Endothelial cell of umbilical vein (primary cell): ENCODE measurements around the gene TESK2. TPM values are rescaled to one million over a fixed set of nuclear protein-coding genes. Genes with fewer than 3 reads are reported as not detected.

Experiments
- BruUV-seq: library from RNA; stranded (reverse); fragments of 400-500 nt; replicated peaks from 2 replicates; lab custom pipeline; 2021; lab: Mats Ljungman, UMichigan
- CTCF ChIA-PET: fragments of 300-600, 350-600 bp; sonication (Branson Sonifier 250); formaldehyde crosslinking; loops from one replicate; lab custom pipeline; 2021; ENCODE audit warnings: antibody characterized with exemption, inconsistent platforms; lab: Charles Lee
- POLR2A ChIA-PET: fragments of 300-600, 350-600 bp; sonication (Branson Sonifier 250); formaldehyde crosslinking; loops from one replicate; lab custom pipeline; 2021; ENCODE audit warnings: antibody characterized with exemption, inconsistent platforms; lab: Charles Lee
- DNase-seq: peaks from one replicate; pipeline ENCODE4 v3.0.0-alpha.2; 2011; ENCODE audit warnings: low read depth, low spot score
- FAIRE-seq: peaks from 2 replicates; lab custom pipeline; 2011; peaks lifted over from hg19 to GRCh38; lab: Jason Lieb, UNC
- H2AFZ ChIP-seq: 2 replicates; pipeline ENCODE4 v1.6.0; 2012; ENCODE audit warnings: low read depth, low read length, control low read depth, inconsistent platforms
- H3K27ac ChIP-seq: 2 replicates; pipeline ENCODE4 v1.5.1; 2011; ENCODE audit warnings: low read depth, mild to moderate bottlenecking, control low read depth, low read length, moderate library complexity; ENCODE audit not compliant: insufficient read depth
- H3K27me3 ChIP-seq, 2 experiments: 2 replicates each; pipeline versions ENCODE4 v1.6.0 to v1.6.1; 2011; ENCODE audit warnings: low read length in 2 of 2, mixed read lengths in 1 of 2; ENCODE audit not compliant: control insufficient read depth in 2 of 2, insufficient read depth in 2 of 2
- H3K36me3 ChIP-seq, 2 experiments: 2 replicates in 1 of 2; 3 replicates in 1 of 2; pipeline ENCODE4 v1.5.1; 2011; ENCODE audit warnings: low read length in 2 of 2, mild to moderate bottlenecking in 1 of 2, moderate library complexity in 1 of 2; ENCODE audit not compliant: control insufficient read depth in 2 of 2, insufficient read depth in 2 of 2; ENCODE audit errors: extremely low read depth in 1 of 2
- H3K4me1 ChIP-seq: 3 replicates; pipeline ENCODE4 v1.5.1; 2011; ENCODE audit warnings: mild to moderate bottlenecking, low read length; ENCODE audit not compliant: control insufficient read depth, insufficient read depth; ENCODE audit errors: extremely low read depth
- H3K4me2 ChIP-seq: 2 replicates; pipeline ENCODE4 v1.6.1; 2011; ENCODE audit warnings: low read length, control low read depth, mixed read lengths; ENCODE audit not compliant: insufficient read depth
- H3K4me3 ChIP-seq, 3 experiments: fragments of 200-600 bp in 1 of 3; sonication (generic), shearing (Covaris generic) in 1 of 3; replicated peaks in 1 of 3; 2 replicates each; pipeline ENCODE4 v1.5.1; 2011 to 2016; ENCODE audit warnings: control low read depth in 3 of 3, low read length in 3 of 3, mild to moderate bottlenecking in 2 of 3, inconsistent platforms in 1 of 3, low read depth in 1 of 3, moderate library complexity in 1 of 3; ENCODE audit not compliant: insufficient read depth in 1 of 3
- H3K79me2 ChIP-seq: 2 replicates; pipeline ENCODE4 v1.6.0; 2012; ENCODE audit warnings: low read length, inconsistent platforms; ENCODE audit not compliant: control insufficient read depth, insufficient read depth
- H3K9ac ChIP-seq: replicated peaks from 2 replicates; pipeline ENCODE3; 2011; ENCODE audit warnings: low read length, control low read depth; ENCODE audit not compliant: insufficient read depth; ENCODE audit errors: extremely low read depth
- H3K9me1 ChIP-seq: replicated peaks from 3 replicates; pipeline ENCODE4 v1.6.0; 2011; ENCODE audit warnings: mild to moderate bottlenecking, low read length; ENCODE audit not compliant: control insufficient read depth, insufficient read depth; ENCODE audit errors: extremely low read depth
- H3K9me3 ChIP-seq: replicated peaks from 2 replicates; pipeline ENCODE4 v1.5.1; 2012; ENCODE audit warnings: low read length, inconsistent platforms; ENCODE audit not compliant: control insufficient read depth, insufficient read depth
- H4K20me1 ChIP-seq: replicated peaks from 2 replicates; pipeline ENCODE3; 2011; ENCODE audit warnings: mild to moderate bottlenecking, low read length; ENCODE audit not compliant: control insufficient read depth, insufficient read depth; ENCODE audit errors: extremely low read depth
- CTCF ChIP-seq, 2 donors: IDR thresholded peaks; 1 replicate in 1 of 2; 2 replicates in 1 of 2; pipeline ENCODE4 v1.5.1; 2011; ENCODE audit warnings: low read length in 2 of 2, mild to moderate bottlenecking in 2 of 2, moderate library complexity in 2 of 2, control low read depth in 1 of 2, inconsistent platforms in 1 of 2, low read depth in 1 of 2; ENCODE audit not compliant: insufficient read depth in 1 of 2; ENCODE audit errors: extremely low read depth in 1 of 2
- EZH2 ChIP-seq: IDR thresholded peaks from 2 replicates; pipeline ENCODE4 v1.6.1; 2012; ENCODE audit warnings: borderline replicate concordance, low read depth, mild to moderate bottlenecking, moderate library complexity, low read length, inconsistent platforms; ENCODE audit not compliant: severe bottlenecking
- FOS ChIP-seq: IDR thresholded peaks from 2 replicates; pipeline ENCODE4 v1.6.1; 2011; ENCODE audit warnings: mild to moderate bottlenecking, low read length, moderate library complexity, borderline replicate concordance; ENCODE audit not compliant: insufficient read depth
- GATA2 ChIP-seq: IDR thresholded peaks from 2 replicates; pipeline ENCODE4 v1.7.0; 2011; ENCODE audit warnings: low read depth, mild to moderate bottlenecking, moderate library complexity, mixed read lengths, low read length; ENCODE audit not compliant: insufficient read length, insufficient read depth
- JUN ChIP-seq: IDR thresholded peaks from 2 replicates; pipeline ENCODE4 v1.6.1; 2011; ENCODE audit warnings: borderline replicate concordance, low read depth; ENCODE audit not compliant: insufficient read length, insufficient read depth
- MAX ChIP-seq: IDR thresholded peaks from 2 replicates; pipeline ENCODE4 v1.6.1; 2011; ENCODE audit not compliant: insufficient read depth, insufficient read length
- MYC ChIP-seq: IDR thresholded peaks from one replicate; pipeline ENCODE4 v1.6.1; 2011; ENCODE audit warnings: mild to moderate bottlenecking, low read depth, low read length
- POLR2A ChIP-seq: IDR thresholded peaks from 2 replicates; pipeline ENCODE4 v1.6.1; 2012; ENCODE audit warnings: low read depth, mild to moderate bottlenecking, control low read depth, low read length
- POLR2AphosphoS5 ChIP-seq: IDR thresholded peaks from 2 replicates; pipeline ENCODE4 v1.6.1; 2012; ENCODE audit warnings: low read depth, mild to moderate bottlenecking, control low read depth, low read length, moderate library complexity; ENCODE audit not compliant: insufficient read depth
- dilution Hi-C: fragments of 300-500 bp; cut with MboI; formaldehyde crosslinking; loops from one replicate; pipeline ENCODE4 v1.15.0; 2019; ENCODE audit warnings: low sequenced_read_pairs; ENCODE audit not compliant: extremely low pct_ligation_motif_present
- intact Hi-C: fragments of 100-400 bp; cut with micrococcal nuclease; formaldehyde crosslinking; loops from one replicate; pipeline ENCODE4 v1.10.0; 2022
- polyA plus RNA-seq, 4 experiments: library from polyadenylated mRNA; depleted of rRNA in 3 of 4; stranded (reverse) in 3 of 4; unstranded in 1 of 4; fragments of >200 nt; gene quantifications; 2 replicates each; pipeline versions ENCODE4 v1.2.1 to v1.2.3, GENCODE V29; 2011 to 2012; ENCODE audit warnings: missing spikeins in 1 of 4
- total RNA-seq: library from RNA; stranded (reverse); gene quantifications from 2 replicates; pipeline ENCODE4 v1.2.3, GENCODE V29; 2021

The TESK2 gene
- total and polyA plus RNA-seq, 2 donors (not counting 3 experiments of a cell fraction or from before 2014, with no cell fraction given) = 2.1 to 2.6 TPM

GRCh38 chr1:45348020-45348419 lies 142.9 kb downstream of the TESK2 start:
- no peaks in the 10 kb centered on the region for H3K9me1 ChIP-seq
- POLR2A ChIA-PET = interaction anchor here (1.2 to 1.5 kb wide), 2 partner anchors 8 to 174 kb away, joined by 3 to 5 read pairs; partner anchors contain the start of genes MUTYH, PRDX1 and TOE1
- H3K4me1 ChIP-seq = no peaks in the 10 kb centered on the region
- H3K9me3 ChIP-seq = no peaks in the 10 kb centered on the region
- intact Hi-C loops (no loop called here), dilution Hi-C loops (no loop called here)
- no peak for DNase-seq
- no peak overlapping the region for H3K4me3 ChIP-seq
- H4K20me1 ChIP-seq = no peaks in the 10 kb centered on the region
- no peak for TF ChIP-seq POLR2A
- TF ChIP-seq JUN = no peak
- TF ChIP-seq MAX = no peak
- TF ChIP-seq GATA2 = no peak
- no peak for TF ChIP-seq EZH2
- TF ChIP-seq MYC = no peak
- TF ChIP-seq FOS = no peak
- TF ChIP-seq CTCF (IDR thresholded peaks at IDR 0.05; ENCODE audit: extremely low read depth in 1 of 2, insufficient read depth in 1 of 2, low read depth in 1 of 2, low read length in 2 of 2) = no peak
- no peak for TF ChIP-seq POLR2AphosphoS5
- no peak overlapping the region for H2AFZ ChIP-seq
- CTCF ChIA-PET = interaction anchor here (0.6 to 2.7 kb wide), 8 partner anchors 8 to 333 kb away, joined by 3 to 10 read pairs (median 5); partner anchors contain the start of genes MUTYH, TESK2 and TOE1
- H3K4me2 ChIP-seq = no peak overlapping the region
- no TSS peak for BruUV-seq
- H3K36me3 ChIP-seq = peaks cover 2 to 6% of the 10 kb centered on the region in 2 experiments
- H3K27me3 ChIP-seq = no peaks in the 10 kb centered on the region
- no peak overlapping the region for H3K9ac ChIP-seq
- H3K27ac ChIP-seq = no peak overlapping the region
- no peaks in the 10 kb centered on the region for H3K79me2 ChIP-seq
- no peak for FAIRE-seq
